HG03565 (cell line): ENCODE results near the gene TRIM9.

Source experiments
- ATAC-seq: cut with Tn5 transposase; IDR thresholded peaks from one replicate; pipeline ENCODE4 v1.9.1; 2021; ENCODE audit warnings: mild to moderate bottlenecking, moderate library complexity; ENCODE audit not compliant: unreplicated experiment

The TRIM9 gene

DNA sequence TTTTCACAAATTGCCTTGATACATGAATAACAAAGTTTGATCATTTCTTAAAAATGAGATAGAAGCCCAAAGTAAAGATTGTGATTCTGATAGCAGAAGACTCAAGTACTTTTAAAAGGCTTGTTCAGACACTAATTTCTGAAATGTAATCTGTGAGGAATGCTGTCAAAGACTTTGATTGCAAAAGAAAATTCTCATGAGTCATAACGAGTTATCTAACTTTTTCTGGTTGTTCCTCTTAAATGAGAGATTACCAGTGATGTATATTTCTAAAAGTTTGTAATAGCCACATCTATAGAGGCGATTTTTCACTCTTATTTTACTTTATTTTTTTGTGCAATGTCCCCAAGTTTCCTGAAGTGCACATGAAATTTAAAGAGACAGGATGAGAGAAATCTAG lies 157.6 kb downstream of the TRIM9 start:
- no peak for ATAC-seq

DNA sequence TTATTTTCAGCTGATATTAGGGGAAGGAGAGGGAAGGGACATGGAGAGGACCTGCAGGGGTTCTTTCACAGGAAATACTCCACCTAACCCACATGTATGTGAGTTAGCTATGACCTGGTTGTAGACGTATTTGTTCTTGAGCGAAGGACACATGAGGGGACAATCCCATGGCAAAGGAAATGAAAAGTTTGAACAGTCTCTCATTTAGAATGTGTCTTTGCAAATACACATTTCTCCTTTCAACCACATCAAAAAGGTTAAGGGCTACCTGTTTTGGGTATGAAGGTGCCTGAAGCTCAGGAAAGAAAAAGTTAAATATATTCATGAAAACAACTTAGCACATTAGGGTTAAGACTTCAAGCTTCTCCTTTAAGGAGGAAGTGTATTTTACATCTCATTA lies 158.0 kb downstream of the TRIM9 start:
- peak; percentile 41 for ATAC-seq

DNA sequence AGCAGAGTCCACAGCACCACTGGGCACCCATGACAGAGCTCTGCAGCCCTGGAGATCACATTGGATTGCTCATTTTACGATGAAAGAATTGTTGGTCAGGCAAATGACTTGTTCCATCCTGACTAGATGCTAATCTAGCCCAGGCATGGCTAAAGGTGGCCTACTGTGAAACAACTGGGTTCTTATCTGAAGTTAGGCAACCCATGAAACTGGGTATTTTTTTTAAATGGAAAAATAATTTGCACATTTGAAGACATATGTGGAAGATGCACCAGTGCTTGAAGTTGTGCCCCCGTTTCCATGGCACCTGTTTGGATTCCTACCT lies 158.9 kb downstream of the TRIM9 start:
- no peak for ATAC-seq

DNA sequence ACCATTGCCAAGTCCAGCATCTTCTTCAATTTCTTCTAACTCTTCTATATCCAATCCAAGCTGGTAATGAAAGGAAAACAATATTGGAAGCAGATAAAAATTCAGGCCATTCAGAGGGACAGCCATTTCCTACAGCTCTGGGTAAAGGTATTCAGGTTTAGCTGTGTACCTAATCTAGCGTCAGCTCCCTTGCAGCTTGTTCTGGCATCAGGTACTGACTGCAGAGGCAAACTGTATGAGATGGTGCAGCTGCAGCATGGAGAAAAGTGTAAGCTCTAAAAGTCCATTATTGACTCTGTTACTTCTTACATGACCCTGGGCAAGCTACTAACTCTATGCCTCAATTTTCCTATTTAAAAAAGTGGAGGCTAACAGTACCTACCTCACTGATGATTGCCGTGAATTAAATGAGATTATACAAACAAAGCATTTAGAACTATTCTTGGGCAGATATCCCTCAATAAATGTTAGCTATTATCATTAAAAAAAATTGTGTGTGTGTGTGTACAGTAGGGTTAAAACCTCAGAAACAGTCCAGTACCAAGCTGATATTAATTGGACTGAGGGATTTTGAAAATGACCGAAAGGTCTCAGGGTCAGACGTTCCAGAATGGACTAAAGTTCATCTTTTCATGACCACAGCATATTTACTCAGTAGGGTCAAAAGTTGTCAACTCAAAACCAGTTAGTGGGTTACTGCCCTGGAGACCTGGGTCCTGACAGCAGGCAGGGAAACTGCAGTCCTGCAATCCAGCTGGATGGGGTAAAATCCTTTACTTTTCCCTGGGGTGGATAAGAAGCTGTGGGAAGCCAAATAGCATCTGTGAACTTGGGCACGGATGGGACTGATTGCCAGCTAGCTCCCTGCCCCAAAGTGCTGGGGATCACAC lies 159.5 kb downstream of the TRIM9 start:
- no peak for ATAC-seq

DNA sequence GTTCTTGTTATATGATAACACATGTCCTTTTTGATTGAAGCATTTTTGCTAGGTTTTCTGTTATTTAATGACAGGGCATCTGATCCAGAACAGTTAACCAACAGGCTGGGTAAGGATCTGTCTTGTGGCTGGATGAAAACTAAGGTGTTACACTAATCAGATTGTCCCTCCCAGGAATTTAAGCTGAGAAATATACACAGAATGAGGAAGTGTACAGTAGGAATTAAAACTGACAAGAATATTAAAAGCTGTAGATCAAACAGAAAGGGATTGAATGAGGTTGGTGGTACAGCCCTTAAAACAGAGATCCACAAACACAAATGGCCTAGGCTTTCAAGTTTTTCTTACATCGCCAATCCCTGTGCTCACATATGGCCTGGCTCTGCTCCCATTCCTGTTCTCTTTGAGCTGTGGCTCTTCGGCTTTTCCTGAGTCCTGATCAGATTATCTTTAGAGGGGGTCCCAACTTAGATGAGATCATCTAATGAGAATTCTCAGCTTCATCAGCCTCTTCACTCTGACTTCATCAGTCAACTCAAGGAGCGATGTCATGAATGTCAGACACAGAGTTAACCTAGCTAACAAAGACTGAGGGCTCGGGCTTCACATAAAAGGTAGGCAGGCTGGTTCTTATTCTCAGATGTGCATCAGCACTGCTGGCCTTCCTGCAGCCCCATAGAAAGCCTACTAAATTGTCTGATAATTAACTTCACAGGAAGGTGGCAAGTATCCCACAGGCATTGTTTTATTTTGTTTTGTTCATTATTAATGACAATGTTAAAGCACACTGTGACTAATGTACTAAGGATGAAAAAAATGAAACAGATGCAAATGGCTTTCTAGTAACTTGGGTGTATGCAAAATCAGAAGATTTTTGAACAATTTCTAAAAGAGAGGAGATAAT lies 162.1 kb downstream of the TRIM9 start:
- no peak for ATAC-seq

DNA sequence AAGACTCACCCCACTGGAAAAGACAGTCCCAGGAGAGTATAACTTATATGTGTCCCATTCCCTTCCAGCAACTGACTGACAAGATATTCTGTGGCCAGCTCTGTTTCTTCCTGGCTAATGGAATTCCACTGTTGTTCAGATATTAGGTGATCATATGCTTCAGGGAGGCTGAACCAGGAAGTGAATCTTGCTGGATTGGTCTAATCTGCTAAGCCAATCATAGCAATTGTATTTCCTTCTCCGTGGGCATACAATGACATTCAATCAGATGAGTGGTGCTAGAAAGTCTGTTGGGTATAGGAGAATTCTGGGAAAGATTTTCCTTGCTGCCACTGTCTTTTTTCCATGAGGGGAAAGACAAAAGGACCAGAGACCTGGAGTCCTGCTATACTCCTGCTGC lies 162.7 kb downstream of the TRIM9 start:
- no peak for ATAC-seq

DNA sequence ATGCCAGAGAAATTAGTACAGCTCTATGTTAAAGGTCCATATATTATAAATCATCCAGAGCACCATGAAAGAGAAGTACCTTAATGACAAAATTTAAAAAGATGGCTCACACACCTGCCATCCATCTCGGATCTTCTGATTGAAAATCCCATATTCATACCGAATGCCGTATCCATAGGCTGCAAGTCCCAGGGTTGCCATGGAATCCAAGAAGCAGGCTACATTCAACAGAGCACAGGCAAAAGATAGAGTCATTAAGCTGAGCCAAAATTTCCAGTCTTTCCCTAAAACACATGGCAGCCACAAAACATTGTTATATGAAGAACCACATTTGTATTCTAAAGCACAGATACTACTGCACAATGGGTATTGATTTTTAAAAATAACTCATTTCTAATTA lies 163.3 kb downstream of the TRIM9 start:
- ATAC-seq, result no peak

DNA sequence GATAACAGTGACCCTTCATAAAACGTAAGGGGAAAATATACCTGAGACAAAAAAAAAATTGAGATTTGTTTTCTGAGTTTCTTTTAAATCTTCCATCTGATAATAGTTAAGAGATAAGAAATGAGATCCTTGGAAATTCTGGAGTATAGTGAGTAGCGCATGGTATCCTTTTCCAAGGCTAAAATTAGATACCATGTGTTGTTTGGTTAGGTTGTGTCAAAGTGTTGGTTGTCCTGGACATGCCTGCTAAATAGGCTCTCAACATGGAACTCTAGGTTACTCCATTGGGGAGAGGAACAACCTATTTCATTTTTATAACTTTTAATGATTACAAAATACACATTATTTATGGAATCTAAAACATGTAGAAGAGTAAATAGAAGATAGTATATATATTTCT lies 165.4 kb downstream of the TRIM9 start:
- no peak for ATAC-seq

DNA sequence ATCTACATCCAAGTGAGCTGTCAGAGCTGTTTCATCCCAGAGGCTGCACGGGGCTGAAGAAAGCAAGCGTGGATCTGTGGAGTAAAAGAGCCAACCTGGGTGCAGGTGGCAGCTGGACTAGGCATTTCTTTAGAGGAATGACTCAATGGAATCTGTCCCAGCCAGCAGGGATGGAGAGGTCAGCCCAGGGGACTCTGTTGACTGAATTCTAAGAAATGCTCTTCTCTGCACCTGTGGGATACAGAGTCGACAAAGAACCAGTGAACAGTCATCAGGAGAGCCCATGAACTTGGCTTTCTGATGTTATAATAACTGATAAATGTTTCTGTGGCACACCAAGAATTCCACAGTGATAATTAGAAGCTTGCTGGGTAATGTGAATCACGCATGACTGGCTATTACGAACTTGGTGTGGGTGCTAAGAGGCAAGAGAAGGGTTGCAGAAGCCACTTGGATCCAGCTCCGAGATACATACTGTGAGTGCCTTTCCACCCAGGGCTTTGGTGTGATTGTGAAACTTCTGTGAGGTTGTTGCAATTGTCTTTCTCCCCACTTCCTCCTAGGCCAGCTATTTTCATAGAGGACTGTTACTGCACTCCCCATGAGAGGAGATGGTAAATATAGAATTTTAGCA lies 166.8 kb downstream of the TRIM9 start:
- no peak for ATAC-seq

DNA sequence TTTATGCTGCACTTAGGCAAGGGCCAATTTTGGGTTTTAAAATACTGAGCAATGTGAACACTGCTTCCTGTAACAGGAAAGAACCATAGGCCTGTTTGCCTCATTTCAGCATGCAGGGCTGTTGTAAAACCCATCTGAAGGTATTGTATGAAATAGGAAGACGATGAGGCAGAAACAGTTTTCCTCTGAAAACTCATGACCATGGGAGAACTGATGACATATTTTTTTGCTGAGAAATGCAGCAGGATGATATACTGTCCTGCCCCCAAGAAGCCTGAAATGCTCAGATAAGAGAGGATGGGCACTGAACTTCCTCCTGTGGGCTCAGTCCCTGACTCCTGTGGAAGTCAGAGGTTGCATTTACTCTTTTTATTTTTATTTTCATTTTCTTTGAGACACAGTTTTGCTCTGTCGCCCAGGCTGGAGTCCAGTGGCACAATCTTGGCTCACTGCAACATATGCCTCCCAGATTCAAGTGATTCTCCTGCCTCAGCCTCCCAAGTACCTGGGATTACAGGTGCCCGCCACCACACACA lies 168.0 kb downstream of the TRIM9 start:
- ATAC-seq, result no peak
